GM12874 (cell line): Measurements from ENCODE around the gene KRT17.

Experiments used
- TF ChIP-seq, protein P1 (sequence below): IDR thresholded peaks from 2 replicates; pipeline ENCODE4 v1.5.1; 2011; ENCODE audit warnings: low read depth, mild to moderate bottlenecking, control low read depth, low read length, moderate library complexity; ENCODE audit not compliant: insufficient read depth

KRT17 gene

DNA sequence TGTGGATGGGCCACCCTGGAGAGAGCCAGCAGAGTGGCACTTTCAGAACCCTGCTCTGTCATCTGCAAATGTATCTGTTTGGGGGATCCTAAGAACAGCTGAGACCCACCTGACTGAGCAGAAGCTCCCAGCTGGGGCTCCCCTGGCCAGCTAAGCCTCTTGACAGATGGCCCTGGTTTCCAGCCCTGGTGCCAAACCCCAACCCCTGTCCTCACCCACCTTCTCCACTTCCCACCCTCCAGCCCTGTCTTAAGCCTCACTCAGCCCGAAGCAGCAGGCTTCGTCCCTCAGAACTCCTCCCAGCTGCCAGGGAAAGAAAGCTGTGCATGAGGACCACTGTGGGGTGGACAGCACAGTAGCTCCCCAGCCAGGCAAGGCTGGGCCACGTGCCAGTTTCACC lies 49.0 kb downstream of the KRT17 start:
- TF ChIP-seq, protein P1, sequence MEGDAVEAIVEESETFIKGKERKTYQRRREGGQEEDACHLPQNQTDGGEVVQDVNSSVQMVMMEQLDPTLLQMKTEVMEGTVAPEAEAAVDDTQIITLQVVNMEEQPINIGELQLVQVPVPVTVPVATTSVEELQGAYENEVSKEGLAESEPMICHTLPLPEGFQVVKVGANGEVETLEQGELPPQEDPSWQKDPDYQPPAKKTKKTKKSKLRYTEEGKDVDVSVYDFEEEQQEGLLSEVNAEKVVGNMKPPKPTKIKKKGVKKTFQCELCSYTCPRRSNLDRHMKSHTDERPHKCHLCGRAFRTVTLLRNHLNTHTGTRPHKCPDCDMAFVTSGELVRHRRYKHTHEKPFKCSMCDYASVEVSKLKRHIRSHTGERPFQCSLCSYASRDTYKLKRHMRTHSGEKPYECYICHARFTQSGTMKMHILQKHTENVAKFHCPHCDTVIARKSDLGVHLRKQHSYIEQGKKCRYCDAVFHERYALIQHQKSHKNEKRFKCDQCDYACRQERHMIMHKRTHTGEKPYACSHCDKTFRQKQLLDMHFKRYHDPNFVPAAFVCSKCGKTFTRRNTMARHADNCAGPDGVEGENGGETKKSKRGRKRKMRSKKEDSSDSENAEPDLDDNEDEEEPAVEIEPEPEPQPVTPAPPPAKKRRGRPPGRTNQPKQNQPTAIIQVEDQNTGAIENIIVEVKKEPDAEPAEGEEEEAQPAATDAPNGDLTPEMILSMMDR, result no peak

GRCh38 chr17:41571561-41572434 lies 52.6 kb downstream of the KRT17 start, which contains the start of gene KRT9:
Gene KRT9 (minus strand): TSS chr17:41572059. CDS start chr17:41571992, 67 bp downstream.
- TF ChIP-seq, protein P1, result no peak
